H1 (cell line): ENCODE measurements around the gene FAM170B. TPM values are rescaled to one million over a fixed set of nuclear protein-coding genes. Genes with fewer than 3 reads are reported as not detected.

ENCODE experiments used
- CTCF ChIA-PET: fragments of 300-600 bp; sonication (Branson Sonifier 250); formaldehyde crosslinking; loops from one replicate; lab custom pipeline; 2021; ENCODE audit not compliant: partially characterized antibody; lab: Charles Lee
- POLR2A ChIA-PET: fragments of 300-600 bp; sonication (Branson Sonifier 250); formaldehyde crosslinking; loops from one replicate; lab custom pipeline; 2021; ENCODE audit warnings: inconsistent platforms; ENCODE audit not compliant: partially characterized antibody; lab: Charles Lee
- DNase-seq, 2 experiments: peaks; one replicate each; pipeline versions ENCODE4 v3.0.0 to v3.0.0-alpha.2; 2010 to 2022; ENCODE audit warnings: low spot score in 2 of 2, low read depth in 1 of 2, mixed read lengths in 1 of 2
- FAIRE-seq: peaks from 2 replicates; lab custom pipeline; 2011; peaks lifted over from hg19 to GRCh38; lab: Jason Lieb, UNC
- H2AFZ ChIP-seq: 2 replicates; pipeline ENCODE4 v1.8.1; 2012; ENCODE audit warnings: low read length, inconsistent platforms
- H2AK5ac ChIP-seq: 2 replicates; pipeline ENCODE4 v1.6.1; 2013; ENCODE audit warnings: low read depth, low read length
- H2BK120ac ChIP-seq: replicated peaks from 2 replicates; pipeline ENCODE3; 2013; ENCODE audit warnings: low read depth, low read length, inconsistent platforms
- H2BK12ac ChIP-seq: 2 replicates; pipeline ENCODE4 v1.6.1; 2013; ENCODE audit warnings: low read depth, low read length
- H2BK15ac ChIP-seq: 2 replicates; pipeline ENCODE4 v1.6.1; 2013; ENCODE audit warnings: low read length
- H2BK20ac ChIP-seq: 2 replicates; pipeline ENCODE4 v1.6.1; 2013; ENCODE audit warnings: low read length
- H2BK5ac ChIP-seq: 2 replicates; pipeline ENCODE4 v1.6.1; 2013; ENCODE audit warnings: low read depth, low read length
- H3K14ac ChIP-seq: 2 replicates; pipeline ENCODE4 v1.6.1; 2013; ENCODE audit warnings: inconsistent platforms; ENCODE audit not compliant: insufficient read length
- H3K18ac ChIP-seq: 2 replicates; pipeline ENCODE4 v1.6.1; 2013; ENCODE audit warnings: low read length; ENCODE audit errors: extremely low read depth
- H3K23ac ChIP-seq: 2 replicates; pipeline ENCODE4 v1.6.1; 2013; ENCODE audit warnings: inconsistent platforms; ENCODE audit not compliant: insufficient read length
- H3K23me2 ChIP-seq: 2 replicates; pipeline ENCODE4 v1.6.1; 2013; ENCODE audit warnings: low read depth, low read length
- H3K27ac ChIP-seq: 2 replicates; pipeline ENCODE4 v1.6.1; 2011; ENCODE audit warnings: low read depth, low read length, inconsistent platforms
- H3K27me3 ChIP-seq, 4 experiments: replicated peaks in 1 of 4; 1 replicate in 1 of 4; 2 replicates in 3 of 4; pipeline versions ENCODE4 v1.6.1 to v1.8.1; 2011 to 2013; ENCODE audit warnings: low read length in 3 of 4, mild to moderate bottlenecking in 3 of 4, inconsistent platforms in 2 of 4, mixed read lengths in 2 of 4, moderate library complexity in 1 of 4; ENCODE audit not compliant: control insufficient read depth in 3 of 4, insufficient read depth in 3 of 4; ENCODE audit errors: extremely low read depth in 1 of 4
- H3K36me3 ChIP-seq, 4 experiments: 2 replicates each; pipeline versions ENCODE4 v1.6.1 to v1.8.1; 2011 to 2013; ENCODE audit warnings: mild to moderate bottlenecking in 4 of 4, low read length in 3 of 4, moderate library complexity in 2 of 4, control low read depth in 1 of 4, inconsistent platforms in 1 of 4; ENCODE audit not compliant: insufficient read depth in 4 of 4, control insufficient read depth in 2 of 4
- H3K4ac ChIP-seq: replicated peaks from 2 replicates; pipeline ENCODE3; 2013; ENCODE audit warnings: low read length, low read depth, mixed read lengths, inconsistent platforms; ENCODE audit not compliant: insufficient read length
- H3K4me1 ChIP-seq, 4 experiments: replicated peaks in 1 of 4; 1 replicate in 1 of 4; 2 replicates in 3 of 4; pipeline versions ENCODE4 v1.6.1 to v1.8.1; 2011 to 2013; ENCODE audit warnings: low read length in 3 of 4, inconsistent platforms in 2 of 4, mixed read lengths in 1 of 4; ENCODE audit not compliant: insufficient read depth in 4 of 4, control insufficient read depth in 3 of 4
- H3K4me2 ChIP-seq, 2 experiments: 2 replicates each; pipeline versions ENCODE4 v1.6.1 to v1.8.1; 2011 to 2013; ENCODE audit warnings: low read depth in 2 of 2, low read length in 2 of 2, control low read depth in 1 of 2, inconsistent platforms in 1 of 2, mild to moderate bottlenecking in 1 of 2; ENCODE audit not compliant: insufficient read depth in 1 of 2
- H3K4me3 ChIP-seq, 4 experiments: fragments of 200-600, 300-600 bp in 1 of 4; sonication (generic), shearing (Covaris generic), sonication (Bioruptor Twin) in 1 of 4; 2 replicates each; pipeline versions ENCODE4 v1.5.1 to v1.8.1; 2011 to 2016; ENCODE audit warnings: low read length in 4 of 4, low read depth in 3 of 4, control low read depth in 2 of 4, inconsistent platforms in 2 of 4, mild to moderate bottlenecking in 2 of 4, mixed read lengths in 1 of 4, moderate library complexity in 1 of 4; ENCODE audit not compliant: insufficient read depth in 2 of 4; ENCODE audit errors: extremely low read depth in 1 of 4
- H3K56ac ChIP-seq: replicated peaks from 2 replicates; pipeline ENCODE3; 2013; ENCODE audit warnings: low read depth, mild to moderate bottlenecking, mixed read lengths, low read length, inconsistent platforms; ENCODE audit not compliant: insufficient read length
- H3K79me1 ChIP-seq: 2 replicates; pipeline ENCODE4 v1.6.1; 2013; ENCODE audit warnings: low read depth, low read length, control low read depth
- H3K79me2 ChIP-seq, 2 experiments: 2 replicates each; pipeline versions ENCODE4 v1.6.1 to v1.8.1; 2012 to 2013; ENCODE audit warnings: low read length in 2 of 2, mild to moderate bottlenecking in 2 of 2, inconsistent platforms in 1 of 2; ENCODE audit not compliant: insufficient read depth in 2 of 2, control insufficient read depth in 1 of 2
- H3K9ac ChIP-seq, 4 experiments: replicated peaks in 1 of 4; 1 replicate in 1 of 4; 2 replicates in 3 of 4; pipeline versions ENCODE4 v1.6.1 to v1.8.1; 2011 to 2013; ENCODE audit warnings: low read depth in 3 of 4, low read length in 3 of 4, control low read depth in 2 of 4, mild to moderate bottlenecking in 2 of 4, moderate library complexity in 2 of 4, inconsistent platforms in 1 of 4; ENCODE audit errors: extremely low read depth in 1 of 4
- H3K9me3 ChIP-seq, 2 experiments: 2 replicates each; pipeline versions ENCODE4 v1.6.1 to v1.8.1; 2012 to 2013; ENCODE audit warnings: mild to moderate bottlenecking in 2 of 2, moderate library complexity in 2 of 2, control low read depth in 1 of 2, inconsistent platforms in 1 of 2, low read depth in 1 of 2, low read length in 1 of 2, mixed read lengths in 1 of 2; ENCODE audit not compliant: insufficient read depth in 2 of 2
- H4K20me1 ChIP-seq, 2 experiments: replicated peaks in 1 of 2; 2 replicates each; pipeline versions ENCODE3 to v1.8.1; 2011 to 2013; ENCODE audit warnings: inconsistent platforms in 2 of 2, low read length in 2 of 2, mild to moderate bottlenecking in 1 of 2; ENCODE audit not compliant: insufficient read depth in 2 of 2, control insufficient read depth in 1 of 2
- H4K5ac ChIP-seq: 2 replicates; pipeline ENCODE4 v1.6.1; 2013; ENCODE audit warnings: low read length, low read depth, mixed read lengths, inconsistent platforms; ENCODE audit not compliant: insufficient read length
- H4K8ac ChIP-seq: 2 replicates; pipeline ENCODE4 v1.8.0; 2013; ENCODE audit warnings: mild to moderate bottlenecking, moderate library complexity, low read length, inconsistent platforms; ENCODE audit not compliant: insufficient read depth; ENCODE audit errors: extremely low read depth
- H4K91ac ChIP-seq: replicated peaks from 2 replicates; pipeline ENCODE3; 2013; ENCODE audit warnings: low read length, mixed read lengths, inconsistent platforms; ENCODE audit not compliant: insufficient read length
- GABPA ChIP-seq: IDR thresholded peaks from 2 replicates; pipeline ENCODE4 v1.6.1; 2011; ENCODE audit warnings: mild to moderate bottlenecking, low read length, moderate library complexity, borderline replicate concordance; ENCODE audit not compliant: insufficient read depth
- KDM4A ChIP-seq: IDR thresholded peaks from one replicate; pipeline ENCODE4 v1.7.1; 2012; ENCODE audit warnings: low read depth, mild to moderate bottlenecking, moderate library complexity, low read length, inconsistent platforms; ENCODE audit not compliant: severe bottlenecking
- WGBS, 2 experiments: shearing (Covaris generic) in 1 of 2; methylation state at CpG; one replicate each; pipeline versions ENCODE4 v1.1.6 to v1.1.7; 2013 to 2015; ENCODE audit warnings: low lambda C conversion rate in 2 of 2, mixed read lengths in 2 of 2, inconsistent platforms in 1 of 2, low coverage in 1 of 2, missing lambda C conversion rate in 1 of 2; ENCODE audit not compliant: insufficient replicate concordance in 2 of 2, insufficient coverage in 1 of 2, insufficient read length in 1 of 2; ENCODE audit errors: extremely low coverage in 1 of 2, missing lambda C conversion rate in 1 of 2; 5-methylcytosine and 5-hydroxymethylcytosine counted together
- polyA plus RNA-seq, 7 experiments: library from polyadenylated mRNA; depleted of rRNA in 3 of 7; stranded (reverse) in 5 of 7; unstranded in 2 of 7; fragments of >200 nt in 5 of 7; fragments of 200-250 nt in 2 of 7; gene quantifications; 1 replicate in 5 of 7; 2 replicates in 1 of 7; 4 replicates in 1 of 7; pipeline versions ENCODE4 v1.2.1 to v1.2.3, GENCODE V29; 2011 to 2013; ENCODE audit warnings: missing spikeins in 2 of 7, mixed read lengths in 2 of 7
- total RNA-seq: library from RNA; stranded (reverse); fragmentation: NEBNext Ultra II Directional; extraction: Animal tissue kit (Norgen Biotek cat#: 25700); gene quantifications from 2 replicates; pipeline ENCODE4 v1.2.1, GENCODE V29; 2021

FAM170B gene
- total and polyA plus RNA-seq, 2 of the 8 experiments (the other 6 are each of a cell fraction or from before 2014, with no cell fraction given) = not detected

DNA sequence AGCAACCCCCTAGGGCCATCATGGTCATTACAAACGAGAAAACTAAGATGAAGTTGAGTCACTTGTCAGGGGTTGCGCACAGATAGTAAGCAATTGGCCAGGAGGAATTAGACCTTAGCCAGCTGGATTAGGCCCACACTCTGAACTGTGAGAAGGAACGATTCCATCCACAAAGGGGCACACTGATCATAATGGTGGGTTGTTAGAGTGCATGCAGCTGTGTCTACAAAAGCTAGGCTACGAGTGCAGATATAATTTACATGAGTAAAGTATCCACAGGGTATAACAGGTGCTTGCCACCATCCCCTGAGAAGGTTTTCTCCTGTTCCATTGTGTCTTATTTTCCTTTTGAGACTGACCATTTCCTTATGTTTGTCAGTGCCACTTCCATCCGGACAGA, 16.6 kb upstream of the FAM170B start:
- Histone ChIP-seq H2BK5ac (no peak overlapping the region), H4K5ac (no peak overlapping the region), H2BK12ac (no peak overlapping the region), H3K18ac (no peak overlapping the region), H2AFZ (no peak overlapping the region), H3K4ac (no peak overlapping the region), H3K36me3 (no peaks in the 10 kb centered on the region), H2AK5ac (no peak overlapping the region), H3K79me1 (no peaks in the 10 kb centered on the region), H3K23me2 (no peaks in the 10 kb centered on the region), H3K56ac (no peak overlapping the region), H3K27me3 (no peaks in the 10 kb centered on the region), H2BK20ac (no peak overlapping the region), H2BK120ac (no peak overlapping the region), H3K79me2 (no peaks in the 10 kb centered on the region), H3K4me3 (no peak overlapping the region), H3K4me2 (no peak overlapping the region), H4K91ac (no peak overlapping the region), H3K23ac (no peak overlapping the region), H3K9me3 (peaks cover 0 to 4% of the 10 kb centered on the region in 2 experiments; a peak in 1 of 4 replicates), H3K4me1 (no peaks in the 10 kb centered on the region), H4K20me1 (no peaks in the 10 kb centered on the region), H4K8ac (no peak overlapping the region), H3K27ac (no peak overlapping the region), H3K9ac (no peak overlapping the region), H2BK15ac (no peak overlapping the region), H3K14ac (no peak overlapping the region)
- DNase-seq (no peak), FAIRE-seq (no peak)
- 81% methylated on average over 5 of the region's 5 CpGs; no CpG with 5 or more reads in 1 of the 2 experiments for WGBS, 2 experiments
- TF ChIP-seq GABPA (no peak), KDM4A (no peak)
- ChIA-PET CTCF (interaction anchor here (1.0 to 1.1 kb wide), 2 partner anchors 10 to 11 kb away, joined by 3 read pairs; no protein-coding TSS in a partner anchor), POLR2A (no interaction called here)
